WTC11 (cell line): ENCODE measurements around the gene CPPED1. TPM values are rescaled to one million over a fixed set of nuclear protein-coding genes. Genes with fewer than 3 reads are reported as not detected.
A peak's percentile ranks its signal among the peaks of the same experiment; 100 is the strongest.

Experiments used
- ATAC-seq: fragments of 200-7000 bp; cut with Tn5 transposase; 2 replicates; pipeline ENCODE4 v1.10.0; 2021; ENCODE audit warnings: mild to moderate bottlenecking, moderate library complexity
- CTCF ChIA-PET: fragments of 300-600 bp; sonication (Branson Sonifier 250); formaldehyde crosslinking; loops from one replicate; lab custom pipeline; 2021; ENCODE audit warnings: antibody characterized with exemption; lab: Charles Lee
- POLR2A ChIA-PET: fragments of 350-600 bp; sonication (Branson Sonifier 250); formaldehyde crosslinking; loops from one replicate; lab custom pipeline; 2021; ENCODE audit warnings: antibody characterized with exemption; lab: Charles Lee
- DNase-seq: peaks from one replicate; pipeline ENCODE4 v3.0.0; 2021; ENCODE audit warnings: low spot score
- H3K27ac Mint-ChIP-seq: 2 replicates; pipeline ENCODE4 v1.8.0; 2021; ENCODE audit warnings: mixed read lengths
- H3K27me3 Mint-ChIP-seq: 2 replicates; pipeline ENCODE4 v1.8.0; 2021; ENCODE audit warnings: low read depth, mild to moderate bottlenecking, moderate library complexity, mixed read lengths
- H3K36me3 Mint-ChIP-seq: 2 replicates; pipeline ENCODE4 v1.8.0; 2021; ENCODE audit warnings: mixed read lengths
- H3K4me1 Mint-ChIP-seq: 2 replicates; pipeline ENCODE4 v1.8.0; 2022; ENCODE audit warnings: mixed read lengths
- H3K4me3 Mint-ChIP-seq: 2 replicates; pipeline ENCODE4 v1.8.0; 2021; ENCODE audit warnings: mild to moderate bottlenecking, moderate library complexity, mixed read lengths
- H3K9me3 Mint-ChIP-seq: 2 replicates; pipeline ENCODE4 v1.8.0; 2021; ENCODE audit warnings: mixed read lengths
- AFF4 ChIP-seq: sonication (generic); formaldehyde crosslinking; IDR thresholded peaks from 2 replicates; pipeline ENCODE4 v1.8.1; 2023; ENCODE audit warnings: mild to moderate bottlenecking, missing genetic modification reagents, borderline replicate concordance
- ATF2 ChIP-seq: sonication (generic); formaldehyde crosslinking; IDR thresholded peaks from 2 replicates; pipeline ENCODE4 v1.8.1; 2022; ENCODE audit warnings: low read depth, missing genetic modification reagents, borderline replicate concordance
- CBFB ChIP-seq: sonication (generic); formaldehyde crosslinking; IDR thresholded peaks from 2 replicates; pipeline ENCODE4 v1.8.1; 2022; ENCODE audit warnings: mild to moderate bottlenecking, low read depth, missing genetic modification reagents
- CREM ChIP-seq: sonication (generic); formaldehyde crosslinking; IDR thresholded peaks from 2 replicates; pipeline ENCODE4 v1.8.1; 2022; ENCODE audit warnings: mild to moderate bottlenecking, missing genetic modification reagents, moderate library complexity
- ELF4 ChIP-seq: sonication (generic); formaldehyde crosslinking; IDR thresholded peaks from 2 replicates; pipeline ENCODE4 v1.8.1; 2022; ENCODE audit warnings: low read depth, mild to moderate bottlenecking, moderate library complexity, missing genetic modification reagents
- EMX1 ChIP-seq: fragments of 250-450 bp; sonication (Bioruptor Pico); IDR thresholded peaks from 2 replicates; pipeline ENCODE4 v1.8.0; 2021; ENCODE audit warnings: mild to moderate bottlenecking
- ETV6 ChIP-seq: sonication (generic); formaldehyde crosslinking; IDR thresholded peaks from 2 replicates; pipeline ENCODE4 v1.8.1; 2022; ENCODE audit warnings: mild to moderate bottlenecking, missing genetic modification reagents
- FOXJ3 ChIP-seq: sonication (generic); formaldehyde crosslinking; IDR thresholded peaks from 2 replicates; pipeline ENCODE4 v1.9.0; 2021; ENCODE audit warnings: missing genetic modification reagents, mild to moderate bottlenecking, borderline replicate concordance
- FOXK1 ChIP-seq: sonication (generic); formaldehyde crosslinking; IDR thresholded peaks from 2 replicates; pipeline ENCODE4 v1.8.0; 2022; ENCODE audit warnings: mild to moderate bottlenecking, moderate library complexity, missing genetic modification reagents
- IRF2 ChIP-seq: sonication (generic); formaldehyde crosslinking; IDR thresholded peaks from 2 replicates; pipeline ENCODE4 v1.8.0; 2022; ENCODE audit warnings: low read depth, missing genetic modification reagents, borderline replicate concordance
- MYBL2 ChIP-seq: sonication (generic); formaldehyde crosslinking; IDR thresholded peaks from 2 replicates; pipeline ENCODE4 v1.8.1; 2023; ENCODE audit warnings: mild to moderate bottlenecking, moderate library complexity, missing genetic modification reagents
- NFYB ChIP-seq: sonication (generic); formaldehyde crosslinking; conservative IDR thresholded peaks from 2 replicates; pipeline ENCODE4 v1.8.0; 2022; ENCODE audit warnings: low read depth, missing genetic modification reagents
- NR2C2 ChIP-seq: sonication (generic); formaldehyde crosslinking; IDR thresholded peaks from 2 replicates; pipeline ENCODE4 v1.8.0; 2022; ENCODE audit warnings: mild to moderate bottlenecking, missing genetic modification reagents
- NR3C1 ChIP-seq: sonication (generic); formaldehyde crosslinking; conservative IDR thresholded peaks from 2 replicates; pipeline ENCODE4 v1.8.1; 2023; ENCODE audit warnings: low read depth, mild to moderate bottlenecking, missing genetic modification reagents
- PRRX2 ChIP-seq: fragments of 250-450 bp; sonication (Bioruptor Pico); IDR thresholded peaks from 2 replicates; pipeline ENCODE4 v1.8.0; 2021; ENCODE audit warnings: mild to moderate bottlenecking
- RORB ChIP-seq: fragments of 250-450 bp; sonication (Bioruptor Pico); IDR thresholded peaks from 2 replicates; pipeline ENCODE4 v1.9.0; 2021; ENCODE audit warnings: mild to moderate bottlenecking
- SMAD3 ChIP-seq: sonication (generic); formaldehyde crosslinking; IDR thresholded peaks from 2 replicates; pipeline ENCODE4 v1.8.0; 2022; ENCODE audit warnings: missing genetic modification reagents, mild to moderate bottlenecking, borderline replicate concordance
- TCF7 ChIP-seq: sonication (generic); formaldehyde crosslinking; IDR thresholded peaks from 2 replicates; pipeline ENCODE4 v1.8.0; 2022; ENCODE audit warnings: mild to moderate bottlenecking, low read depth, missing genetic modification reagents, moderate library complexity
- TEAD4 ChIP-seq: sonication (generic); formaldehyde crosslinking; IDR thresholded peaks from 2 replicates; pipeline ENCODE4 v1.8.0; 2022; ENCODE audit warnings: mild to moderate bottlenecking, missing genetic modification reagents
- TP53 ChIP-seq: sonication (generic); formaldehyde crosslinking; IDR thresholded peaks from 2 replicates; pipeline ENCODE4 v1.8.1; 2023; ENCODE audit warnings: mild to moderate bottlenecking, missing genetic modification reagents
- USF1 ChIP-seq: sonication (generic); formaldehyde crosslinking; IDR thresholded peaks from 2 replicates; pipeline ENCODE4 v1.8.0; 2022; ENCODE audit warnings: mild to moderate bottlenecking, missing genetic modification reagents
- ZNF232 ChIP-seq: sonication (generic); formaldehyde crosslinking; IDR thresholded peaks from 2 replicates; pipeline ENCODE4 v1.8.0; 2022; ENCODE audit warnings: mild to moderate bottlenecking, missing genetic modification reagents
- ZNF423 ChIP-seq: fragments of 250-450 bp; sonication (Bioruptor Pico); IDR thresholded peaks from 2 replicates; pipeline ENCODE4 v2.1.2; 2022; ENCODE audit warnings: mild to moderate bottlenecking, moderate library complexity
- ZNF512 ChIP-seq: sonication (generic); formaldehyde crosslinking; IDR thresholded peaks from 2 replicates; pipeline ENCODE4 v1.8.1; 2022; ENCODE audit warnings: missing genetic modification reagents, borderline replicate concordance
- total RNA-seq: library from RNA; stranded (reverse); gene quantifications from 3 replicates; pipeline ENCODE4 v1.2.3, GENCODE V29; 2021

Gene CPPED1
- total RNA-seq, 1 experiment from 2014 or later = 8.8 TPM

- DNase-seq (no peak), ATAC-seq (no peak)
- no peak overlapping the region for H3K27ac Mint-ChIP-seq
- no peaks in the 10 kb centered on the region for H3K9me3 Mint-ChIP-seq
- no peaks in the 10 kb centered on the region for H3K36me3 Mint-ChIP-seq
- TF ChIP-seq CBFB (CRISPR knock-in tag) (no peak), PRRX2 (CRISPR knock-in tag) (no peak), FOXJ3 (CRISPR knock-in tag) (no peak), SMAD3 (CRISPR knock-in tag) (no peak), ETV6 (CRISPR knock-in tag) (no peak), AFF4 (CRISPR knock-in tag) (no peak), ELF4 (CRISPR knock-in tag) (no peak), ZNF423 (CRISPR knock-in tag) (no peak)
- no peak overlapping the region for H3K4me3 Mint-ChIP-seq
- CTCF ChIA-PET = no interaction called here
- POLR2A ChIA-PET = no interaction called here
- peaks cover 13% of the 10 kb centered on the region for H3K4me1 Mint-ChIP-seq
- H3K27me3 Mint-ChIP-seq = no peaks in the 10 kb centered on the region
Observed at GRCh38 chr16:12704492-12705111, 99.1 kb downstream of the CPPED1 start.

GRCh38 chr16:12703935-12704334 lies 99.8 kb downstream of the CPPED1 start:
- H3K36me3 Mint-ChIP-seq = no peaks in the 10 kb centered on the region
- H3K27me3 Mint-ChIP-seq = no peaks in the 10 kb centered on the region
- ATAC-seq (no peak), DNase-seq (no peak)
- H3K27ac Mint-ChIP-seq = no peak overlapping the region
- H3K9me3 Mint-ChIP-seq = no peaks in the 10 kb centered on the region
- no peak for TF ChIP-seq EMX1 (CRISPR knock-in tag)
- H3K4me1 Mint-ChIP-seq = peaks cover 7% of the 10 kb centered on the region
- no peak overlapping the region for H3K4me3 Mint-ChIP-seq
- CTCF ChIA-PET = no interaction called here
- POLR2A ChIA-PET = no interaction called here

GRCh38 chr16:12700161-12700560 lies 103.5 kb downstream of the CPPED1 start:
- CTCF ChIA-PET = no interaction called here
- no peak for TF ChIP-seq ZNF232
- TF ChIP-seq TP53 (CRISPR knock-in tag) = no peak
- TF ChIP-seq FOXK1 (CRISPR knock-in tag) = no peak
- TF ChIP-seq NR3C1 (CRISPR knock-in tag) = no peak
- no peak for TF ChIP-seq NFYB (CRISPR knock-in tag)
- TF ChIP-seq MYBL2 (CRISPR knock-in tag) = no peak
- no peak for TF ChIP-seq ZNF512 (CRISPR knock-in tag)
- no peak for TF ChIP-seq NR2C2
- TF ChIP-seq ATF2 (CRISPR knock-in tag) = no peak
- TF ChIP-seq TEAD4 (CRISPR knock-in tag) = no peak
- no peak for TF ChIP-seq PRRX2 (CRISPR knock-in tag)
- no peak for TF ChIP-seq USF1 (CRISPR knock-in tag)
- TF ChIP-seq CREM (CRISPR knock-in tag) = no peak
- no peak for TF ChIP-seq TCF7 (CRISPR knock-in tag)
- no peak for TF ChIP-seq IRF2 (CRISPR knock-in tag)
- no peak for TF ChIP-seq RORB

More at GRCh38 chr16:12700161-12700560, 103.5 kb downstream of the CPPED1 start:
- POLR2A ChIA-PET = no interaction called here
- Mint-ChIP-seq H3K27ac (no peak overlapping the region), H3K4me3 (no peak overlapping the region), H3K9me3 (peaks cover 3% of the 10 kb centered on the region; the same call in 1 of the 2 replicates), H3K4me1 (no peaks in the 10 kb centered on the region), H3K36me3 (no peaks in the 10 kb centered on the region), H3K27me3 (no peaks in the 10 kb centered on the region)
- no peak for DNase-seq
- ATAC-seq = peak; percentile 30; the same call in 1 of the 2 replicates
